ENCODE data around the gene OGDH.
"Not testable (repeated sequence)": the region's sequence is repeated elsewhere in the genome, so short reads cannot be mapped to it uniquely, and the experiment has no call there.

Gene OGDH

DNA sequence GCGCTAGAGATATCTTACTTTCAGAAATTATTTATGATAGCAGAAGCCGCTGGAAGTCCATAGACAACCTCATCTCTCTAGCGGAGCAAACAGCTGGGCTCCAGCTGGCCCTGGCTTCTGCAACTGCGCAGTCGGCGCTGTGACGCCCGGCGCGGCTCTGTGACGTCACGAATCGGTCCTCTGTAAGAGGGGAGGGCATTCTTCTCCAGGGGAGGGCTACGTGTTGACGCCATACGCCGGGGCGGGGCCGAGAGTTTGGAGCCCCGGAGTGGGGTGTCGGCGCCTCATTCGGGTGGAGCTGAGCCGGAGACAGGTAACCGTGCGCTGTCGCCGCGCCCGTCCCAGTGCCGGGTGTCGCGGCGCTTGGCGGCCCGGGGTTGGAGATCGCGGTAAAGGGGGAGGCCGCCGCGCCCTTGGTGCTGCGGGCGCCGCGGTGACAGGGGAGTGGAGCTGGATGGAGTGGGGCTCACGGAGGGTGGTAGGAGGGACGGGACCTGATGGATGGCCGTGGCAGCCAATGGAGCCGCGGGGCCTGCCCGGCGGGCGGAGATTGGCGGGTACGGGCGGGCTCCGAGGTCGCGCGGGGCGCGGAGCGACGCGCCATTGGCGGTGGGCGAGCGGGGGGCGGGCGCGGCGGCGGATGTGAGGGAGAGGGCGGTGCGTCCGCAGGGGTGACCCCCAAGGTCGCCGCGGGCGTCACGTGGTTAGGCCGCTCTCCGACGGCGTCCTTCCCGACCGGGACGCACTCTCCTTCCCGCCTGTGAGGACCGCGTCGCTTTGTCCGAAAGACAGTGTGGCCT lies at the start of gene OGDH:
Gene OGDH (plus strand): TSS at position 287 of the 800 bp plus-strand sequence. CDS start 17,717 bp downstream, outside the sequence.
- Mint-ChIP-seq H3K4me3 (peak within 1 kb of the TSS; percentile 95), H3K4me1 (peaks cover 32% of the 10 kb centered on the region), H3K27ac (peak within 1 kb of the TSS; percentile 100), H3K36me3 (ENCODE audit: low read depth) (peaks cover 24% of the 10 kb centered on the region), H3K27me3 (ENCODE audit: low read depth, poor library complexity) (peaks cover 30% of the 10 kb centered on the region), H3K9me3 (no peaks in the 10 kb centered on the region)
- DNase-seq = peak; percentile 99
- TF ChIP-seq, protein P1, sequence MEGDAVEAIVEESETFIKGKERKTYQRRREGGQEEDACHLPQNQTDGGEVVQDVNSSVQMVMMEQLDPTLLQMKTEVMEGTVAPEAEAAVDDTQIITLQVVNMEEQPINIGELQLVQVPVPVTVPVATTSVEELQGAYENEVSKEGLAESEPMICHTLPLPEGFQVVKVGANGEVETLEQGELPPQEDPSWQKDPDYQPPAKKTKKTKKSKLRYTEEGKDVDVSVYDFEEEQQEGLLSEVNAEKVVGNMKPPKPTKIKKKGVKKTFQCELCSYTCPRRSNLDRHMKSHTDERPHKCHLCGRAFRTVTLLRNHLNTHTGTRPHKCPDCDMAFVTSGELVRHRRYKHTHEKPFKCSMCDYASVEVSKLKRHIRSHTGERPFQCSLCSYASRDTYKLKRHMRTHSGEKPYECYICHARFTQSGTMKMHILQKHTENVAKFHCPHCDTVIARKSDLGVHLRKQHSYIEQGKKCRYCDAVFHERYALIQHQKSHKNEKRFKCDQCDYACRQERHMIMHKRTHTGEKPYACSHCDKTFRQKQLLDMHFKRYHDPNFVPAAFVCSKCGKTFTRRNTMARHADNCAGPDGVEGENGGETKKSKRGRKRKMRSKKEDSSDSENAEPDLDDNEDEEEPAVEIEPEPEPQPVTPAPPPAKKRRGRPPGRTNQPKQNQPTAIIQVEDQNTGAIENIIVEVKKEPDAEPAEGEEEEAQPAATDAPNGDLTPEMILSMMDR (IDR thresholded peaks at IDR 0.05) = no peak

DNA sequence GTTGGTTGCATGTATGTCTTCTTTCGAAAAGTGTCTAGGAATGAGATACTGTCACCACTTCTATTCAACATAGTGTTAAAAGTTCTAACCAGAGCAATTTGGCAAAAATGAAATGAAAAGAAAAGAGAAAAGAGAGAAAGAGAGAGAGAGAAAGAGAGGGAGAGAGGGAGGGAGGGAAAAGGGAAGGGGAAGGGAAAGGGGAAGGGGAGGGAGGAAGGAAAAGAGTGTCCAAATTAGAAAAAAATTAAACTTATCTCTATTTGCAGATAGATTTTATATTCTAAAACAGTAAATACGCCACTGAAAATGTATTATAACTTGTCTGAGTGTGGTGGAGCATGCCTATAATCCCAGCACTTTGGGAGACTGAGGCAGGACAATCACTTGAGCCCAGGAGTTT lies 48.9 kb upstream of the OGDH start:
- no peak for DNase-seq
- Mint-ChIP-seq H3K36me3 (ENCODE audit: low read depth) (no peaks in the 10 kb centered on the region), H3K9me3 (no peaks in the 10 kb centered on the region), H3K4me3 (no peak overlapping the region), H3K27ac (no peak overlapping the region), H3K27me3 (ENCODE audit: low read depth, poor library complexity) (peaks cover 23% of the 10 kb centered on the region), H3K4me1 (no peaks in the 10 kb centered on the region)
- TF ChIP-seq, protein P1 (IDR thresholded peaks at IDR 0.05) = no peak

DNA sequence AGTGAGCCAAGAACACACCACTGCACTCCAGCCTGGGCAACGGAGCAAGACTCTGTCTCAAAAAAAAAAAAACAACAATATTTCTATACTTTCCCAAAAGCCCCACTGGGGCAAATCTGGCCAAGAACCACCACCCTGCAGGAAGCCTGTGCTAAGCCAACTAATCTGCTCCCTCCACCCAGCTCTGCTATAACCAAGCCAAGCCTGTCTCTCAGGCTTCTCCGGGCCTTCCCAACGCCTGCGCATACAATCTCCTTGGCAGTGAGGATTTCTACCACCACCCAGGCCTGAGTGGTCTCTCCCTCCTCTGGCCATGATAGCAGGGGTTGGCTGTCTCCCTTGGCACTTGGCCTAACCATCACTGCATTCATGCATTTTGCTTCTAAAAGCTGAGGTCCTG lies 46.9 kb upstream of the OGDH start:
- Mint-ChIP-seq H3K4me1 (no peaks in the 10 kb centered on the region), H3K36me3 (ENCODE audit: low read depth) (peaks cover 5% of the 10 kb centered on the region), H3K4me3 (no peak overlapping the region), H3K27me3 (ENCODE audit: low read depth, poor library complexity) (peaks cover 19% of the 10 kb centered on the region), H3K27ac (no peak overlapping the region), H3K9me3 (no peaks in the 10 kb centered on the region)
- DNase-seq = no peak
- TF ChIP-seq, protein P1 (IDR thresholded peaks at IDR 0.05) = no peak

DNA sequence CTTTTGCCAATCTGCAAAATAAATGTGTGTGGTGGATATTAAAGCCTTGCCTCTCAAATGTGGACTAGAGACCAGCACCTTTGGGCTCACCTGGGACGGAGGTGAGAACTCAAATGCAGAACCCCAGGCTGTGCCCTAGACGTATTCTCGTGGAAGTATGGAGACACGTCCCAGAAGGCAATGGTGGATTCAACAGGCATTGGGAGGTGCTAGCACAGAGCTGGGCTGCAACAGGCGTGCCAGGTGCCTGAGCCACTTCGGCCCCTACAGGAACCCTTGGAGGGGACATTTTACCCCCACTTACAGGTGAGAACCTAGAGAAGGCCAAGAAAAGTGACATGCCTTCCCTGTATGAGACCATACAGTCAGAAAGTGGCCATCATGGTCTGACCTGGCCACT lies 44.9 kb upstream of the OGDH start:
- no peaks in the 10 kb centered on the region for H3K4me1 Mint-ChIP-seq
- no peaks in the 10 kb centered on the region for H3K9me3 Mint-ChIP-seq
- H3K27ac Mint-ChIP-seq = no peak overlapping the region
- H3K36me3 Mint-ChIP-seq (ENCODE audit: low read depth) = peaks cover 16% of the 10 kb centered on the region
- H3K27me3 Mint-ChIP-seq (ENCODE audit: low read depth, poor library complexity) = peaks cover 17% of the 10 kb centered on the region
- H3K4me3 Mint-ChIP-seq = no peak overlapping the region
- no peak for DNase-seq
- TF ChIP-seq, protein P1 (IDR thresholded peaks at IDR 0.05) = no peak

DNA sequence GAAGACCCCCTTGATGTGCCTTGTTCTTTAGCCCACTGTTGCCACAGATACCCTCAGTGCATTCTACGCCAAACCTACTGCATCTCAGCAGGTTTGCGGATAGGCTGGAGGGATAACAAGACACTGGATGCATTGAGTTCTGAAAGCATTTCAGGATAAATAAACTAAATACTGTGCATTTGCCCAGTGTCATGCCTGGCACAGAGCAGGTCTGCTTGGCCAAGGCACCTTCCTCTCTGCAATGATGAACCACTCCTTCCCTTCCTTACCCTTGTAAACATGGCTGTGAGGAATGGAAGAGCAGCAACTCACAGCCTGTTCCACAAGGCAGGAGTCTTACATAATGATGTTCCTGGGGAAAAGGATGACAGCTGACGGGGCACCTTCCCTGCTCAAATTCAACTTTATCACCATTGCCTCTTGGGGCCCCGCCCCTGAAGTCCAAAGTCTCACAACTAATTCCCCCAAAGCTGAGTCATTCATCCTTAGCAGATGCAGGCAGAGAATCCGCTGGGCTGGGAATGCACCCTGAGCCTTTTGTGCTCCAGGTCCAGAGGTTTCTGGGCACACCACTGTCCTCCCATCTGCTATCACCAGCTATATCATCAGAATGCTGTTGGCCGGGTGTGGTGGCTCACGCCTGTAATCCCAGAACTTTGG lies 44.3 kb upstream of the OGDH start:
- H3K9me3 Mint-ChIP-seq = no peaks in the 10 kb centered on the region
- DNase-seq = no peak
- no peak overlapping the region for H3K4me3 Mint-ChIP-seq
- H3K27ac Mint-ChIP-seq = no peak overlapping the region
- TF ChIP-seq, protein P1 (IDR thresholded peaks at IDR 0.05) = no peak
- H3K4me1 Mint-ChIP-seq = no peaks in the 10 kb centered on the region
- peaks cover 14% of the 10 kb centered on the region for H3K27me3 Mint-ChIP-seq (ENCODE audit: low read depth, poor library complexity)
- H3K36me3 Mint-ChIP-seq (ENCODE audit: low read depth) = peaks cover 16% of the 10 kb centered on the region

DNA sequence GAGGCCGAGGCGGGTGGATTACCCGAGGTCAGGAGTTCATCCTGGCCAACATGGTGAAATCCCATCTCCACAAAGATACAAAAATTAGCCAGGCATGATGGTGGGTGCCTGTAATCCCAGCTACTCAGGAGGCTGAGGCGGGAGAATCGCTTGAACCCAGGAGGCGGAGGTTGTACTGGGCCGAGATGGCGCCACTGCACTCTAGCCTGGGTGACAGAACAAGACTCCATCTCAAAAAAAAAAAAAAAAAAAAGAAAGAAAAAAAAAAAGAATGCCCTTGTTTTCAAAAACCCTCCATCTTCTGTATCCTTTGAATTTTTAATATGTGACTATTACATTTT lies 43.8 kb upstream of the OGDH start:
- not testable (repeated sequence) for H3K27ac Mint-ChIP-seq; DNase-seq; H3K4me1 Mint-ChIP-seq; H3K9me3 Mint-ChIP-seq; H3K4me3 Mint-ChIP-seq; H3K27me3 Mint-ChIP-seq (ENCODE audit: low read depth, poor library complexity)
- H3K36me3 Mint-ChIP-seq (ENCODE audit: low read depth) = peaks cover 20% of the 10 kb centered on the region

All from nephron progenitor cell (in vitro differentiated cells).